Gastroesophageal sphincter (tissue), 3 donors: ENCODE results near the gene NR3C2.

Experiments used
- CTCF ChIP-seq, 4 experiments: fragments of 200-600 bp in 2 of 4; fragments of 450-650 bp in 2 of 4; sonication (generic) in 1 of 4; IDR thresholded peaks; one replicate each; pipeline ENCODE4 v1.5.1; 2017 to 2019; ENCODE audit warnings: antibody characterized with exemption in 4 of 4, mild to moderate bottlenecking in 2 of 4, moderate library complexity in 2 of 4
- EP300 ChIP-seq: sonication (generic); formaldehyde crosslinking; IDR thresholded peaks from one replicate; pipeline ENCODE4 v1.6.1; 2017; ENCODE audit warnings: antibody characterized with exemption, mild to moderate bottlenecking
- POLR2A ChIP-seq, 2 donors: fragments of 450-650 bp; IDR thresholded peaks; one replicate each; pipeline ENCODE4 v1.6.1; 2017; ENCODE audit warnings: antibody characterized with exemption in 2 of 2, mild to moderate bottlenecking in 2 of 2, moderate library complexity in 1 of 2
- POLR2AphosphoS5 ChIP-seq: sonication (generic); formaldehyde crosslinking; IDR thresholded peaks from one replicate; pipeline ENCODE4 v1.6.1; 2017; ENCODE audit warnings: antibody characterized with exemption

DNA sequence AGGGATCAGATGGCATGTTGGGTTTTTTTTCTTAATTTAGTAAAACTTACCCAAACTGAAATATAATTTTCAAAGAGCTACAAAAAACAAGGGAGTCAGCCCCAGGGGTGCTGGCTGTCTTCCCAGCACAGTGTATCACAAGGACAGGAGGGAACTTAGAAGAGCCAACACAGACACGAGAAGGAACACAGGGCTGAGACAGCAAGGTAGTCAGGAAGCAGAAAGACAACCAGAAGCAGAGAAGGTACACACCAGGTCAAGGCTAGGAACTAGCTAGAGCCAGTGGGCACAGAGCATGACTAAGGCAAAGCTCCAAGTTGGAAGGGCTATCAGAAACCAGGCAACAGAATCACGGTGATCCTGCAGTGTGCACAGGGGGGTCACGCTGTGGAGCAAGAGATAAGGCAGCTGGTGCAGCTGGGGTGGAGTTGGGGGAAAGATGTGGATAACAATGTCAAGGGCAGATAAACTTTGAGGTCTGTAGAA, 168.7 kb downstream of the NR3C2 start:
- no peak for TF ChIP-seq CTCF (IDR thresholded peaks at IDR 0.05)
- no peak for TF ChIP-seq EP300
- TF ChIP-seq POLR2A (IDR thresholded peaks at IDR 0.05): no peak
- TF ChIP-seq POLR2AphosphoS5: no peak
